HG02798 (cell line): Measurements from ENCODE around the gene WBP2.
"Not testable (repeated sequence)": the region's sequence is repeated elsewhere in the genome, so short reads cannot be mapped to it uniquely, and the experiment has no call there.

Experiments
- ATAC-seq: cut with Tn5 transposase; IDR thresholded peaks from one replicate; pipeline ENCODE4 v1.9.1; 2021; ENCODE audit warnings: mild to moderate bottlenecking; ENCODE audit not compliant: unreplicated experiment, poor library complexity

The WBP2 gene

GRCh38 chr17:75869282-75870141 lies 14.4 kb upstream of the WBP2 start:
- no peak for ATAC-seq

GRCh38 chr17:75868730-75869281 lies 13.7 kb upstream of the WBP2 start:
- not testable (repeated sequence) for ATAC-seq

- ATAC-seq = not testable (repeated sequence)
Observed at GRCh38 chr17:75865404-75866188, 10.5 kb upstream of the WBP2 start.

- peak; percentile 15 for ATAC-seq
Observed at GRCh38 chr17:75864887-75865286, 9.8 kb upstream of the WBP2 start.

GRCh38 chr17:75864448-75864871 lies 9.3 kb upstream of the WBP2 start:
- peak; percentile 84 for ATAC-seq

- no peak for ATAC-seq
Observed at GRCh38 chr17:75861927-75862317, 6.8 kb upstream of the WBP2 start.

- not testable (repeated sequence) for ATAC-seq
Observed at GRCh38 chr17:75859358-75859757, 4.2 kb upstream of the WBP2 start.

- ATAC-seq = no peak
Observed at GRCh38 chr17:75856062-75856756, 1.1 kb upstream of the WBP2 start.

- ATAC-seq = peak; percentile 0
Observed at GRCh38 chr17:75854881-75855309, 240 bp downstream of the WBP2 start.

- no peak for ATAC-seq
Observed at GRCh38 chr17:75854101-75854748, 910 bp downstream of the WBP2 start.

- no peak for ATAC-seq
Observed at GRCh38 chr17:75853433-75853832, 1.7 kb downstream of the WBP2 start.

GRCh38 chr17:75851693-75851991 lies 3.5 kb downstream of the WBP2 start:
- ATAC-seq = not testable (repeated sequence)

- ATAC-seq = no peak
Observed at GRCh38 chr17:75850928-75851692, 4.0 kb downstream of the WBP2 start.

- no peak for ATAC-seq
Observed at GRCh38 chr17:75849724-75850123, 5.4 kb downstream of the WBP2 start.

GRCh38 chr17:75849279-75849646 lies 5.9 kb downstream of the WBP2 start:
- no peak for ATAC-seq

- no peak for ATAC-seq
Observed at GRCh38 chr17:75848523-75849278, 6.4 kb downstream of the WBP2 start.

- ATAC-seq = no peak
Observed at GRCh38 chr17:75847614-75848522, 7.3 kb downstream of the WBP2 start.
